ENCODE data around the gene SLC36A2. TPM values are rescaled to one million over a fixed set of nuclear protein-coding genes. Genes with fewer than 3 reads are reported as not detected.

Gene SLC36A2
- polyA plus RNA-seq, 3 donors = 0.10 to 0.22 (median 0.15) TPM

GRCh38 chr5:151295791-151296477 is 51.4 kb downstream of the SLC36A2 start:
- no peak overlapping the region for H3K27ac ChIP-seq (ENCODE audit: low read depth, low read length)
- WGBS, 3 donors = 27 to 57% (median 35%) methylated on average over 7 of the region's 7 CpGs

GRCh38 chr5:151295138-151295537 is 52.2 kb downstream of the SLC36A2 start:
- WGBS, 3 donors = 48 to 60% (median 54%) methylated on average over 5 of the region's 5 CpGs
- no peak overlapping the region for H3K27ac ChIP-seq (ENCODE audit: low read depth, low read length)

- WGBS, 3 donors = 39 to 60% (median 54%) methylated on average over 4 of the region's 4 CpGs
- no peak overlapping the region for H3K27ac ChIP-seq (ENCODE audit: low read depth, low read length)
Measured at GRCh38 chr5:151293624-151294023, 53.7 kb downstream of the SLC36A2 start.

- H3K27ac ChIP-seq (ENCODE audit: low read depth, low read length) = no peak overlapping the region
- WGBS, 3 donors = 47 to 76% (median 63%) methylated on average over 2 of the region's 2 CpGs
Measured at GRCh38 chr5:151288180-151288579, 59.2 kb downstream of the SLC36A2 start.

- no peak overlapping the region for H3K27ac ChIP-seq (ENCODE audit: low read depth, low read length)
- WGBS, 3 donors = 84 to 94% (median 86%) methylated on average over 1 of the region's 1 CpG
Measured at GRCh38 chr5:151286246-151286645, 61.1 kb downstream of the SLC36A2 start.

GRCh38 chr5:151285683-151286082 is 61.7 kb downstream of the SLC36A2 start:
- 54 to 75% (median 68%) methylated on average over 5 of the region's 5 CpGs for WGBS, 3 donors
- no peak overlapping the region for H3K27ac ChIP-seq (ENCODE audit: low read depth, low read length)

GRCh38 chr5:151284392-151284967 is 62.9 kb downstream of the SLC36A2 start:
- no peak overlapping the region for H3K27ac ChIP-seq (ENCODE audit: low read depth, low read length)
- WGBS, 3 donors = 28 to 32% (median 31%) methylated on average over 8 of the region's 8 CpGs

GRCh38 chr5:151283120-151283825 is 64.1 kb downstream of the SLC36A2 start:
- H3K27ac ChIP-seq (ENCODE audit: low read depth, low read length) = no peak overlapping the region
- WGBS, 3 donors = 70 to 89% (median 84%) methylated on average over 4 of the region's 4 CpGs

- no peak overlapping the region for H3K27ac ChIP-seq (ENCODE audit: low read depth, low read length)
- WGBS, 3 donors = 90 to 95% (median 92%) methylated on average over 13 of the region's 13 CpGs
Measured at GRCh38 chr5:151281001-151281639, 66.2 kb downstream of the SLC36A2 start.

- H3K27ac ChIP-seq (ENCODE audit: low read depth, low read length) = no peak overlapping the region
- WGBS, 3 donors = 85 to 94% (median 89%) methylated on average over 2 of the region's 2 CpGs
Measured at GRCh38 chr5:151280443-151280842, 66.9 kb downstream of the SLC36A2 start.

GRCh38 chr5:151278845-151279244 is 68.5 kb downstream of the SLC36A2 start:
- H3K27ac ChIP-seq (ENCODE audit: low read depth, low read length) = no peak overlapping the region
- 69 to 83% (median 78%) methylated on average over 5 of the region's 5 CpGs for WGBS, 3 donors

- H3K27ac ChIP-seq (ENCODE audit: low read depth, low read length) = no peak overlapping the region
- 92 to 98% (median 95%) methylated on average over 2 of the region's 2 CpGs for WGBS, 3 donors
Measured at GRCh38 chr5:151275803-151276202, 71.6 kb downstream of the SLC36A2 start.

- H3K27ac ChIP-seq (ENCODE audit: low read depth, low read length) = no peak overlapping the region
Measured at GRCh38 chr5:151274666-151275065, 72.7 kb downstream of the SLC36A2 start.

GRCh38 chr5:151271336-151271735 is 76.0 kb downstream of the SLC36A2 start:
- H3K27ac ChIP-seq (ENCODE audit: low read depth, low read length) = no peak overlapping the region

GRCh38 chr5:151270599-151270998 is 76.8 kb downstream of the SLC36A2 start:
- no peak overlapping the region for H3K27ac ChIP-seq (ENCODE audit: low read depth, low read length)
- 67 to 94% (median 83%) methylated on average over 1 of the region's 1 CpG for WGBS, 3 donors

- H3K27ac ChIP-seq (ENCODE audit: low read depth, low read length) = no peak overlapping the region
- WGBS, 3 donors = 90 to 93% (median 92%) methylated on average over 11 of the region's 11 CpGs
Measured at GRCh38 chr5:151267491-151268260, 79.7 kb downstream of the SLC36A2 start.

All from adipose tissue (tissue), 3 donors.